GM10847 (cell line): ENCODE results near the gene CFAP61.

Experiments
- POLR2A ChIP-seq: IDR thresholded peaks from 2 replicates; pipeline ENCODE4 v1.6.1; 2011; ENCODE audit not compliant: insufficient read length; ENCODE audit errors: extremely low read depth

CFAP61 gene

DNA sequence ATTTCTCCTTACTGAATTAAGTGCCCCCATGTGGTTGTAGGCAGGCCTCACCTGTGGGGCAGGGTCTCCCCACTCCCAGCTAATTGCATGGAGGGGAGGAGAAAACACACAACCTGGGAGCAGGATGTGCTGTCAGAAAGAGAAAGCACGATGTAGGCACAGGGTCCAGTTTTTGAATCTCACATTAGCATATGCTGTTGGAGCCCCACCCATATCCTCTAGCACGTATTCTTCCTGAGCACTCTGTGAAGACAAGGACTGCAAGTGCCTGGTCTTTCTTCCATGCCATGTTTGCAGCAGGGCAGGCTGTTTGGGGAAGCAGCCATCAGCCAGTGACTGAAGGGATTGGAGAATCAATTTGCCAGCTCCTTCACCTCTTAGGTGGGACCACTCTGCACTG lies 108.2 kb downstream of the CFAP61 start:
- TF ChIP-seq POLR2A = no peak

DNA sequence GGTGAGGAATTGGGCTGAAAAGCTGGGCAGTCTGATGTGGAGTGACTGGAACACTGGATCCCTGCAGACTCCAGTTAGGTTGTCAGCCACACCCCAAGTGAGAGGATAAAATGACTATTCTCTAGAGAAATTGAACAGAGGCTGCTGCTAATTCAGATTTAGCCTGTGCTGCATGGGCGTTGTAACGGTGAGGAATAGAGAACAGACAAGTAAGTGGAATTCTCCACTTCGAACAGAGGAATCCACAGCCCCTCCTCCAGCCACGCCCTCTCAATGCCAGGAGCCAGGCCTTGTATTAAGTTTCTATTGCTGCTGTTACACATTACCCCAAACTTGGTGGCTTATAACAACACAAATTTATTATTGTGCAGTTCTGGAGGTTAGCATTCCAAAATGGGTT lies 109.3 kb downstream of the CFAP61 start:
- no peak for TF ChIP-seq POLR2A

DNA sequence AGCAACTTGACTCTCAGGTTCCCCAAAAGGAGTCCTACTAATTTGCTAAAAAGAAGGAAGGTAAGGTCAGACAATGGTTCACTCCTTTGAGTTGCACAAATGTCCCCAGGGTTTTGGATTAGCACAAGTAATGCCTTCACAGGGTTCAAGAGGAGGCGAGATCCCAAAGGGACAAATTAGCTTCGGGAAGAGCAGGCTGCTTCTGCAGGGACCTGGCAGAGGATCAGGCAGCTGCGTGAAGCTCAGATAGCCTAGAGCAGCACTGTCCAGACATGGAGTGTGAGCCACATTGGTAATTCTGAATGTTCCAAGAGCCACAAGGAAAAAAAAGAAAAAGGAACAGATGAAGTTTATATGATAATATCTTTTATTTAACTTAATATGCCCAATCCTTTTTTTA lies 115.4 kb downstream of the CFAP61 start:
- TF ChIP-seq POLR2A = no peak

DNA sequence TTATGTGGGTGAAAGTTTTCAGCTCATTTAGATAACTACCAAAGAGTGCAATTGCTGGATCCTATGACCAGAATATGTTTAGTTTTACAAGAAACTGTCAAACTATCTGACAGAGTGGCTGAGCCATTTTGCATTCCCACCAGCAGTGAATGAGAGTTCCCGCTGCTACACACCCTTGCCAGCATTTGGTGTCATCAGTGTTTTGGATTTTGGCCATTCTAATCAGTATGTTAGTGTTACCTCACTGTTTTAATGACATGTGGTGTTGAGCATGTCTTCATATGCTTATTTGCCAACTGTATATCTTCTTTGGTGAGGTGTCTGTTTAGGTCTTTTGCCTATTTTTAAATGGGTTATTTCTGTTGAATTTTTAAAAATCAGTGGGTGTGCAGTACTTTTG lies 120.9 kb downstream of the CFAP61 start:
- no peak for TF ChIP-seq POLR2A

DNA sequence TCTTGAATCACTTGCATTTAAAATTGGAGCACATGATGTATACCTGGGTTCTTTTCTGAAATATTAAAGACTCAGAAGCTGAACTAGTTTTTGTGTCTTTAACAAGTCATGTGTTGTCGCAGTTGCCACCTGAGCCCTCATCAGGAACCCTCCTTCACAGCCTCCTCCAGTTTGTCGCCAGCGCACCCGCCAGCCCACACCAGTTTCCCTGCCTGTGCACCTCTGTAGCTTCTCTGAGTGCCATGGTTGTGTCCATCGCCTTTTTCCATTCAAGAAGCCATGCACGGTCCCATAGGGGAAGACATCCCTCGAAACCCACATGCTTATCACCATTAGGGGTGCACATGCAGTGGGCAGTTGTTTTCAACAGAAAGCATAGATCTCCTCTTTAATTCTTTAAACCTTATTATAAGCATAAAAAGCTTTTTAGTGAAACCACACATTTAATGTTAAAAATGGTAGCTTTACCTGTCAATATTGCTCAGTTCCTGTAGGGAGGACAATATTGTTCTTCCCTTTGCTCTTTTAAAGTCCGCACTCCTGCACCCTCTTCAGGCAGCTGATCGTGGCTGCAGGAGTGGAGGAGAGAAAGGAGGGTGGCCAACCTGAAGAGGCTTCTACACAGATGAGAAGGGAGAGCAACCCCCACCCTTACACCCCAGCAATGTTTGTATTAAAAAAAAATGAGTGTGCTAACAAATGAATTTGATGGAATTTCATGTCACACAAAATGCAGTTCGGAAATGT lies 121.9 kb downstream of the CFAP61 start:
- TF ChIP-seq POLR2A = no peak

DNA sequence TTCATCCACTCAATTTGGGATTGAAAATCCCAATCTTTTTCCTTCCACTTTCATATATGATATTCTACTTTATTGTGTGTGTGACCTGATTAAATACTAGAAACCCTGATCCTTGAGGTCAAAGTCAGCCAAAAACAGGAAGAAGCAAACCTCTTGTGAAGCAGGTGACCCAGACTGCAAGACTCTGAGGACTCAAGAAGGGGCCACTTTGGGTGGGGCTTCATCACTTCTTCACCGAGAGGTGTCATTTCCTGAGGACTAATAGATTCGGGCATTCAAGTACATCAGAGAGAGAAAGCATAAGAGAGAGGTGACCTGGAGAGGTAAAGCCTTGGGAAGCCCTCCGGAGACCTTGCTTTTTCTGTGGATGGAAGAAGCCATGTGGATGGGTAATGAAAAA lies 129.0 kb downstream of the CFAP61 start:
- TF ChIP-seq POLR2A = no peak

DNA sequence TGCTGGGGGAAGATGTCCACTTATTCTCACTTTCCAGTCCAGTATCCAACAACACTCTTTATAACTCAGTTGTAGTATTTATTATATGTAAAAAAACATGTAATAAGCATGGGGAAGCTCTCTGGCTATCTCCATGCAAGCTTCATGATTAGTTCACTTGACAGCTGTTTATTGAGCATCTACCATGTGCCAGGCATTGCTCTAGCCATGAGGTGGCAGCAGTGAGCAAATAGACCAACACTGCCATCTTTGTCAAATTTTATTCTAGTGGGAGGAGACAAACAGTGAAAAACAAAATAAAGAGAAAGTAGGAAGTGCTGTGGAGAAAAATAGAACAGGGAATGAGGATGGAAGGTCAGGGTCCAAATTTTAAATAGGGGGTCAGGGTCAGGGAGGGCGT lies 131.8 kb downstream of the CFAP61 start:
- TF ChIP-seq POLR2A = no peak

DNA sequence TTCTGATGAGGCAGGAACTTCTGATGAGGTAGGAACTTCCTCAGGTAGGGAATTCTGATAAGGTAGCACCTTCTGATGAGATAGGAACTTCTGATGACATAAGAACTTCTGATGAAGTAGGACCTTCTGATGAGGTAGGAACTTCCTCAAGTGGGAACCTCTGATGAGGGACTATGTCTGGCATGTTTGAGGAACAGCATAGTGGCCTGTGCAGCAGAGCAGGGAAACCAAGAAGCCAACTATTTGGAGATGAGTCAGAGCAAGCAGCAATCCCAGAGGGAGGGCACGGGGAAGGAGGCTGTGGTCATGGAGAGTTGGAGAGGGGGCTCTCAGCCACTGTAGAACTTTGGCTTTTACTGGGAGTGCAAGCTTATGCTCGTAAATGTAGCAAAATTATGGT lies 132.4 kb downstream of the CFAP61 start:
- no peak for TF ChIP-seq POLR2A

DNA sequence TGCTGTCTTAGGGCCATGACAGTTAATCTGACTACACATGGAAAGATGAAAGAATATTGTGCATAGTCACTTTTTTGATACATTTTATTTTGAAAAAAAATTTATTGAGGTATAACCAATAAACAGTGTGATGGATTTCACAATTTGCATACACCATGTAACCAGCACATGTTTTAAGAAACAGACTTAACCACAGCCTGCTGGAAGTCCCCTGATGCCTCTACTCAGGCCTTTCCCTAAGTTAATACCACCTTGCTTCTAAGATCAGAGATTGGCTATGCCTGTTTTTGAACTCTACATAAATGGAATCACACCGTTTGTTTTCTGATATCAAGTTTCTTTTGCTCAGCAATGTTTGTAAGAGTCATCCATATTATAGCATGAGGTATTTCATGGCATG lies 136.3 kb downstream of the CFAP61 start:
- TF ChIP-seq POLR2A = no peak

DNA sequence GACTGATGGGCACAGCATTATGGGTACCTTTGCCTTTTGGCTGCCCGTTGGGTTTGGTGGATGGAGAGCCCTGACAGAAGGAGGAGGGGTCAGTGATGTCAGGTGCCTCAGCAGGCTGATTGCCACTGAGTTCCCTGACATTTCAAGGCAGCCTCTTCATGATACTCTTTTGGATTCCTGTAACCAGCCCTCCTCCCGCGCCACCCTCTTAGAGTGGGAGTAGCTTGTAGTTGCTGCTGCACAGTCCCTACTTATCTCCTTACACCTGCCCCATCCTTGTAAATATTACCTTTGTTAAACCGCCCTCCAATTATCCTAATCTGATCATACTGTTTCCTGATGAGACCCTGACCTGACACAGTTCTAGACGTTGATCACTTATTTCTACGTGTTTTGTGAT lies 140.0 kb downstream of the CFAP61 start:
- TF ChIP-seq POLR2A = no peak

DNA sequence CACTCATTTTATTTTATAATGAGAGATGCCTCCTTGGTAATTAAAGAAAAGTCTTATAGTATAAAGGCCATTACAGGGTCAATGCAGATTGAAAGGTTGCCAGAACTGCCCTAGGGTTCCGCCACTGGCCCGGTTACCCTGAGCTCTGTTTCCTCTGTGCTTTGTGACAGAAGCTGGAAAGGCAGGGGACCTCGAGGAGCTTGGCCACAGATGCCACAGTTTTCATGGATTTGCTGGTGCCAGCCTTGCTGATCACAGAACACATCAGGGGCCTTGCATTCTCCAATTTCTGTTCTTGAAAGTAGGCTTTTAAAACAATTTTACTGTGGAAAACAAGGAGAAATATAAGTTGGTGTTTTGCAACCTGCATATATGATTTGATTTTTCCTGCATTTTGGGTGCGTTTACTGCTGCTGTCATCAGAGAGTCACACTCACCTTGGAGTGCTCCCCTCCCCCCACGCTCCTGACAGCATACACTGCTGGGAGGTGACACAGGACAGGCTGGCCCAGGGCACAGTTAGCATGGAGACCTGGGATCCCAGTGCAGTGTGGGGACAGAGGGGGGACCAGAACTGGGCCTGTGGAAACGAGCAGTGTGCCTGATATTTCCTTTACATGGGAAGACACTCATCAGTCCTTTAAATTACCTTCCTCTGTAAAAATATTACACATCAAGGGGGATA lies 142.8 kb downstream of the CFAP61 start:
- TF ChIP-seq POLR2A = no peak

DNA sequence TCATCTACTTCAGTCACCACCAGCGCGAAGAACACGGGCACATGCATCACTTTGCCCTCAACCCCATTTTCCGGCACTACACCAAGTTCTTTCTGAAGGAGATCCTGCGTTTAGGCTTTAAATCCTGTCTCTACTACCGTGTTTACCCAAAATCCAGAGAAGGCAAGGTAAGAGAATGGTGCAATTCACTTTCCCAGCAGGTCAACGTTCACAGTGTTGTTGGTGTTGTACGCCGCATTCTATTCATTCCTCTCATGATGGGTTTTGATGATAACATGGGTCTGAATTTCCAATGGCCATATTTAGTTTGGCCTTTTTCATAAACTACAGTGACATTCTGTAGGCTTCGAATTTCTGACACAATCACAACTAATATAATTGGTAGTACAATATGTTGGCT lies 144.3 kb downstream of the CFAP61 start:
- TF ChIP-seq POLR2A = no peak

DNA sequence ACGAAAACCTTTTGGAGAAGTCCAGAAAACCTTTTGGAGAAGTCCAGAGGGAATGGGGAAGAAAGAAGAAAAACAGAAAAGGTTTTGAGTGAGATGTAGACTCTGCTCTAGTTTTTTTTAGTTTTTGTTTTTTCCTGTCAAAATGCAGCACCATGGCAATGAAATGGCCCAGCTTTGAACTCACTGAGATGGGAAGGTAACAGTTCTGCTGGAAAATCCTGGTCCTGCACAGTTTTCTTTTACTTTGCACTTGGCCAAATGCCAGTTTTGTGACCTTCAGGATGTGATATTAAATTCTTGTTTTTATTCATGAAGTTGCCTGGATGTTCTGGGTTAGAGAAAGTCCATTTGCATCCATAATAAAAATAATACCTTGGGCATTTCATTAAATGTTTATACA lies 145.7 kb downstream of the CFAP61 start:
- TF ChIP-seq POLR2A = no peak

DNA sequence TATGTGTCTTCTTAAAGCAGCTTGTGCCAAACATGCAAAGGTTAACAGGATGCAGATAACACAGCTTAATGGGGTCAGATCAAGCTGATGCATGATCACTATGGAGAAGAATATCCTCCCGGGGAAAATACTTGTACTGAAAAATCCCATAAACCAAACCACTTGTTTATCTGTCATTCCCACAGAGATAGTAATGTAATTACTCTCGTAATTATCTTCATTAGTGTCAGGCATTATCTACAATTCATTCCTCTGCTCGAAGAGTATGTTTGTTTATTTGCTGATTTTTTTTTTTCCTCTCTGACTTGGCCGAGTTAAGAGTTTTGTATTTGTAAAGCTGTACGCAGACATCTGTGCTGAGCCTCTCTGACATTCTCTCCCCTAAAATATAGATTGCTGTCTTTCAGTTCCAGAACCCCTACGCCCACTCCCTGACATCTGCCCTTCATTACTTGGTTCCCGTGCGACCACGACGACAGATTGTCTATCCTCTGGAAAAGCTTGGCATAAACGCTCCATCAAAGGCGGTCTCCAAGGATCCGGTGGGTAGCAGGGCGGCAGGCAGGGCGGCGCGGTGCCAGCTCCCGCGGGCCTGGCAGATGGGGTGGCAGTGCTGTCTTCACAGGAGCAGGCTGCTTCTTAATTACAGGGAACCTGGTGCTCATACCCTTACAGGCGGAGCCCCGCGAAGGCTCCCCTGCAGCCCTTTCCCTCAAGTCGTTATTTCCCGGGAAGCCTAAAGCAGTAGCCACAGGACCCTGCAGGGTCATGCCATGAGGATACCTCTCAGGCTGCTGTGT lies 147.2 kb downstream of the CFAP61 start:
- TF ChIP-seq POLR2A = no peak

DNA sequence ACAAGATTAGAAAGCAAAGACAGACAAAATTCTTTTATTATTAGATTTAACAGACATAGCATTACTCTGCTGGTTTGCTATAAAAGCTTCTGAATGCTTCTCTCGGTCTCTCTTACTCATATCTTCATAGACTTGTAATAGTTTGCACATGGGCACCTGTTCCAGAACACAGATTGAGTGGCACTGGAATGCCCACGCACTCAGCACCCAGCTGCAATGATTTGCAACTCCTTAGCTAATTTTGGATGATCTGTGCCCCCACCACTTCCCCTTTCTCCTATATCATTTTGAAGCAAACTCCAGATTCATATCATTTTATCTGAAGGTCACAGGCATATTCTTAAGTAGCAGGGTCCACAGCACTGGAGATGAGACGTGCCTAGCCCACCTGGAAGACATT lies 148.8 kb downstream of the CFAP61 start:
- no peak for TF ChIP-seq POLR2A

DNA sequence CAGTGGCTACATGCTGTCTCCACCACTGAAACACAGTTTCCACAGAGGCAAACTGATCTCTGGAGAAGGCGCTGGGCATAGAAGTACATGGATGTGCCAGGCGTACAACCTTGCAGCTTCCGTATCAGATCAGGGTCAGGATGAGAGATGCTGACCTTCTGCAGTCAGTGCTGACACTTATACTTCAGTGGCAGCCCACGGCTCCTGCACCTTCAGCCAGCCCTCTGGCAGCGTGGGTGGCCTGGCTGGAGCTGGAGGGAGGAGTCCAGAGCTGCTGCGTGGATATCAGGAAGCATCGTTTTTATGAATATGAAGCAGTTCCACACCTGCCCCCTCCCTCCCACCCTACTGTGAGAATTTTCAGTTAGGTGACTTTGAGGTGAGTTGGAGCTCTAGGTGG lies 149.3 kb downstream of the CFAP61 start:
- TF ChIP-seq POLR2A = no peak

DNA sequence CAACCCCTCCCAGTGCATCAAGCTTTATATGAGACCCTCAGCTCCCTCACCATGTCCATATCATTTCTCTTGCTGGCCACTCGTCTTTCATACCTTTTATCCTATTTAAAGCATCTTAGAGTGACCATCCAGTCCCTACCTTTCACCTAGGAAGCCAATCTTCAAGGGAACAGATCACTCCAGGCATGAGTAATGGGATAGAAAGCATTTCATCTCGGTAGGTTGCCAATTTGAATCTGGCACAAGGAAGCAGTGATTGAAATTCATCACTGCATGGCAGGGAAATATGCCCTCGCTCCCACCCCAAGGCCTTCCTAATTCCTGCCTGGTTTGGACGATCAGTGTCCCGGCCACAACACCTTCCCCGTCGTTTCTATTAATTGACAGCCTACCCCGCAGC lies 150.4 kb downstream of the CFAP61 start:
- TF ChIP-seq POLR2A = no peak

DNA sequence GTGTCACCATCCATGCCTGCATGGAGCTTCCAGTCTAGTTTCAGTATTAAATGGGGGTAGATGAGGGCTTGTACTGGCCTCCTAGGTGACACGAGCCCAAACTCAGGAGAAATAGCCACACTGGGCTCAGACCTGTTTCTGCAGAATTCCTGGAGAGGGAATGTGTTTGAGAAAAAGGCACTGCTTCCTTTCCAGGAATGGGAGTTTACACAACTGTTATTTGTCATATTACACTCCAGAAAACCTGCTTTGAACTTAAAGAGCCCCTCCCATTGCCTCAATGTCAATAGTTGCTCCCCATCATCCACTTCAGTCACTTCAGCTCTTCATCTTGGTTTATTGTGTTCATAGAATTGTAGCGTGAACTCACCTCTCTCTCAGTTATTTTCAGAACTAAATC lies 151.5 kb downstream of the CFAP61 start:
- no peak for TF ChIP-seq POLR2A
